GM12864 (cell line): Measurements from ENCODE around the gene TCF7L2.

Source experiments
- DNase-seq: peaks from one replicate; pipeline ENCODE4 v3.0.0-alpha.2; 2011; ENCODE audit warnings: low read depth
- H3K4me3 ChIP-seq: 2 replicates; pipeline ENCODE4 v1.5.1; 2011; ENCODE audit warnings: mild to moderate bottlenecking, low read depth, low read length, control low read depth
- TF ChIP-seq, protein P1 (sequence below): IDR thresholded peaks from 2 replicates; pipeline ENCODE4 v1.5.1; 2011; ENCODE audit warnings: low read depth, mild to moderate bottlenecking, moderate library complexity, low read length, control low read depth, inconsistent platforms; ENCODE audit errors: missing control alignments

The TCF7L2 gene

DNA sequence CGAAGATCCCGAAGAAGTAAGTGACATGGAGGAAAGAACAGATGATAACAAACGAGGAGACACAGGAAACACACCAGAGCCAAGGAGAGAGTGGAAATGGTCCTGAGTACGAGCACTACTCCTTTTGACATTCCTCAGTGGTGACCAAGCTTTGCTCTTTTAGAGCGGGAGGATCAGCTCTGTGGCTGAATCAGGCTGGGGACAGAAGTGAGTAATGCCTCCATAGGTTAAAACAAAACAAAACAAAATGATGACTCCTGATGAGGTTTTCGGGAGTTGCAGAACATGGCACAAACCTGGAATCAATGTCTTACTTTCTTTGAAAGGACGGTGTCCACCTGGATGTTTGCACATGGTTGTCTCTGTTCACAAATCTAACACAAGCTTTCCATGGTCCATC, 30.3 kb upstream of the TCF7L2 start:
- TF ChIP-seq, protein P1, sequence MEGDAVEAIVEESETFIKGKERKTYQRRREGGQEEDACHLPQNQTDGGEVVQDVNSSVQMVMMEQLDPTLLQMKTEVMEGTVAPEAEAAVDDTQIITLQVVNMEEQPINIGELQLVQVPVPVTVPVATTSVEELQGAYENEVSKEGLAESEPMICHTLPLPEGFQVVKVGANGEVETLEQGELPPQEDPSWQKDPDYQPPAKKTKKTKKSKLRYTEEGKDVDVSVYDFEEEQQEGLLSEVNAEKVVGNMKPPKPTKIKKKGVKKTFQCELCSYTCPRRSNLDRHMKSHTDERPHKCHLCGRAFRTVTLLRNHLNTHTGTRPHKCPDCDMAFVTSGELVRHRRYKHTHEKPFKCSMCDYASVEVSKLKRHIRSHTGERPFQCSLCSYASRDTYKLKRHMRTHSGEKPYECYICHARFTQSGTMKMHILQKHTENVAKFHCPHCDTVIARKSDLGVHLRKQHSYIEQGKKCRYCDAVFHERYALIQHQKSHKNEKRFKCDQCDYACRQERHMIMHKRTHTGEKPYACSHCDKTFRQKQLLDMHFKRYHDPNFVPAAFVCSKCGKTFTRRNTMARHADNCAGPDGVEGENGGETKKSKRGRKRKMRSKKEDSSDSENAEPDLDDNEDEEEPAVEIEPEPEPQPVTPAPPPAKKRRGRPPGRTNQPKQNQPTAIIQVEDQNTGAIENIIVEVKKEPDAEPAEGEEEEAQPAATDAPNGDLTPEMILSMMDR: no peak
- DNase-seq: no peak
- no peak overlapping the region for H3K4me3 ChIP-seq

DNA sequence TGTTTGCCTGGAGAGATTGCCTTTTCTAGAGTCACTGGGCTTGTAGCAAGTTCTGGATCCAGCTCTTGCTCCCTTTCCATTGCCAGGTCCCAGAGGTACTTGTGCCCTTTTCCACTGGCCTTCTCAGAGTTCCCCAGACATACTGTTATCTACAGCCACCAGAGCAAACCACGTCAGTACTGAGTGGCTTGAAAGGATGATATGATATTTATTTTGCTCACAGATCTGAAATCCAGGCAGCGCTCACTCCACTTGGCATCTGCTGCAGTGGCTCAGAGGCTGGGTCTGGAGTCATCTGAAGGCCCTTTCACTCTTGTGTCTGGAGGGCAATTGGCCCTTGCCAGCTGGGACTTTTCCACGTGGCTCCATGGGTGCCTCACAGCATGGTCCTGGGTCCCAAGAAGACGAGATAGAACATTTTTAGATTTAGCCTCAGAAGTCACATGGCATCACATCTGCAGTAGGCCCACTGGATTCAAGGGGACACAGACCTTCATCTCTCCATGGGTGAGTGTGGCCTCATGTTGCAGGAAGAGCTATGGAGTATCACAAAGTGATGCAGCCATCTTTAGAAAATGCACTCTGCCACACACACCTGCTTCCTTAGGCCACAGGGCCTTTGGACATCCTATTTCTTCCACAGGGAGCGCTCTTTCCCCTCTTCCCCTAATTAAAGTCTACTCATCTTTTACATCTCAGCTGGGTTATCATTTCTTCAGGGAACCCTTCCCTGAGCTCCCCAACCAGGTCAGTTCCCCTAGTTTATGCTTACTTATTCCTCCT, 22.9 kb upstream of the TCF7L2 start:
- no peak overlapping the region for H3K4me3 ChIP-seq
- TF ChIP-seq, protein P1: no peak
- no peak for DNase-seq

DNA sequence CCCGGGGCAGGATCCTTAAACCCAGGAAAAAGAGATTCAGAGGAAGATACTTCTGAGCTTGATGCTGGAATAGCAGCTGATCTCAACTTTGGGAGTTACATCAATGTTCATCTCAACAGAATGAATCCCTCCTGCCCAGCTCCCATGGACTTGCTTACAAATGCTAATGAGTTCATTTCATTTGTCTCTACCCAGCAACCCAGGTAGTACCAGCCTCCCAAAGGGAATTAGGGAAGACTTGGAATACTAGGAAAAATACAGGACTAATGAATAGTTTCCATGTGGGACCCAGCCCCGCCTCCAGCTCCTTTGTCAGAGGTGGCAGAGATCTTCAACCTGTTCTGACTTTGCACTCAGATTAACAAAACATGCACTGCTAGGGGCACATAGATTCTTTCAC, 22.1 kb upstream of the TCF7L2 start:
- no peak for DNase-seq
- TF ChIP-seq, protein P1: no peak
- H3K4me3 ChIP-seq: no peak overlapping the region

DNA sequence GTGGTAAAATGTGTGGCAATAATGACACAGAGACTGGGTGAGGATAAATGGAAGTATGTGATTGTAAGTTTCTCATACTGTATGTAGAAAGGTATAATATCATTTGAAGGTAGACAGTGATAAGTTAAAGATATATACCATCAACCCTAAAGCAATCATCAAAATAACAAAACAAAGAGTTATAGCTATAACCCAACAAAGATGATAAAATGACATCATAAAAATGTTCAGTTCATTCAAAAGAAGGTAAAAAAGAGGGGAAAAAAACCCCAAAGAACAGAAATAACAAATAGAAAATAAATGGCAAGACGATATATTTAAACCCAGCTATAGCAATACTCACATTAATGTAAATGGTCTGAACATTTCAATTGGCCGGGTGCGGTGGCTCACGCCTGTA, 17.4 kb upstream of the TCF7L2 start:
- TF ChIP-seq, protein P1: no peak
- no peak overlapping the region for H3K4me3 ChIP-seq
- DNase-seq: no peak

DNA sequence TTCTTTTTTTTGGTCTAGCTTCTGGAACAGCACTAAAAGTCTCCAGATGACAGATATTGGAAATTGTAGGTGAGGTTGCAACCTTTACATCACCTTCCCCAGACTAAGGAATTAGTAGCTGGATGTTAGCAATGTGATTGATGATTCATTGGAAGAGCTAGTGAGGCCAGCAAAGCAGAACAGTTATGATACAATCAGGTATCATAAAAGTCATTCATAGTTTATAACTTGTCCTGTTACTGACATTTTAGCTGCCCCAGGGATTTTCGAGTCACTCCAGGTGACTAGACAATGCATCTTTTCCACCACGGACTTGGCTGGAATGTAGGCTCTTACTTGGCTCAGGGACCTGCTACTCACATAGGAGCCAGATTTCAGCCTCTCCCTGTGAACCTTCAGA, 15.9 kb upstream of the TCF7L2 start:
- DNase-seq: no peak
- TF ChIP-seq, protein P1: no peak
- H3K4me3 ChIP-seq: no peak overlapping the region

DNA sequence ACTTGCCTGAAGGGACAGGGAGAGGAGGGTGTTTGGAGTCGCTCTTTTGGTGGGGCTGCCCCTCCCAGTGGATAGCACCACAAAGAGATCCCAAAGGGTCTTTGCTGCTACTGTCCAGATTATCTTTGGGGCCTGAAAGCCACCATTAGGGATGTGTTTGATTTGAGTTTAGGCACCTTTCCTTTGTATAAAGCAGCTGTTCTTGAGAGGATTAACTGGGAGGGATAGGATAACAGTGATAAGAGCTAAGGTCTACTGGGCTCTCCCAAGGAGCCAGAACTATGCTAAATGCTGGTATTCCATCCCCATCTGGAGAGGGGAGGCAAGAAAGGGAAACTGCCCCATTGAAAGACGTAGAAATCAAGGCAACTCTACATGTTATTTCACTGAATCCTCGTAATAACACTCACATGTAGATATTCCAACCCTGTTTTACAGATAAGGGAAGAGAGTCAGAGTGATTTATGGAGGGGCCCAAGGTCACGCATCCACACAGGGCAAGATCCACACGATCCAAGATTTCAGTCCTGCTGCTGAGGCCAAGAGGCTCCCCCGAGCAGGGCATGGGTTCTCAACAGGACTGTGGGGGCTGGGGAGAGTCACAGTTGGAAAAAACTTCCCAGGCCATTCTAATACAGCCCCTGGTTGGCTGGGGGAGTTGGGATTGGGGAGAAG, 11.1 kb upstream of the TCF7L2 start:
- no peak for DNase-seq
- TF ChIP-seq, protein P1: no peak
- H3K4me3 ChIP-seq: no peak overlapping the region
